HepG2 (cell line): ENCODE results near the gene PKD1L1. TPM values are rescaled to one million over a fixed set of nuclear protein-coding genes. Genes with fewer than 3 reads are reported as not detected.

ENCODE experiments used
- AKAP8 ChIP-seq: sonication (generic); formaldehyde crosslinking; IDR thresholded peaks from 2 replicates; pipeline ENCODE4 v1.5.1; 2020; ENCODE audit warnings: mild to moderate bottlenecking, missing genetic modification reagents
- DZIP1 ChIP-seq: sonication (generic); formaldehyde crosslinking; IDR thresholded peaks from 2 replicates; pipeline ENCODE4 v1.5.0; 2020; ENCODE audit warnings: mild to moderate bottlenecking, missing genetic modification reagents
- ELF4 ChIP-seq: sonication (generic); formaldehyde crosslinking; IDR thresholded peaks from 2 replicates; pipeline ENCODE4 v1.5.0; 2020; ENCODE audit warnings: missing genetic modification reagents, mild to moderate bottlenecking, moderate library complexity, borderline replicate concordance
- HOXD1 ChIP-seq: sonication (generic); formaldehyde crosslinking; IDR thresholded peaks from 2 replicates; pipeline ENCODE4 v1.5.0; 2020; ENCODE audit warnings: missing genetic modification reagents
- KDM5B ChIP-seq: sonication (generic); formaldehyde crosslinking; IDR thresholded peaks from 2 replicates; pipeline ENCODE4 v1.4.0; 2020; ENCODE audit warnings: missing genetic modification reagents, mild to moderate bottlenecking, borderline replicate concordance
- KLF16 ChIP-seq, 2 experiments: sonication (generic) in 1 of 2; formaldehyde crosslinking in 1 of 2; IDR thresholded peaks; 2 replicates each; pipeline versions ENCODE4 v1.6.1 to v1.8.0; 2016 to 2023; ENCODE audit warnings: missing genetic modification reagents in 2 of 2, missing compliant biosample characterization in 1 of 2
- MEIS2 ChIP-seq: sonication (generic); formaldehyde crosslinking; IDR thresholded peaks from 2 replicates; pipeline ENCODE4 v1.9.0; 2021; ENCODE audit warnings: mild to moderate bottlenecking, missing genetic modification reagents
- NBN ChIP-seq: fragments of 450-650 bp; conservative IDR thresholded peaks from 2 replicates; pipeline ENCODE4 v1.6.1; 2017
- NFIB ChIP-seq: sonication (generic); formaldehyde crosslinking; IDR thresholded peaks from 2 replicates; pipeline ENCODE4 v1.9.0; 2021; ENCODE audit warnings: missing genetic modification reagents, mild to moderate bottlenecking, borderline replicate concordance
- REST ChIP-seq, 2 experiments: IDR thresholded peaks; 2 replicates each; pipeline ENCODE4 v1.6.1; 2011 to 2012; ENCODE audit warnings: low read length in 2 of 2, borderline replicate concordance in 1 of 2, low read depth in 1 of 2, mild to moderate bottlenecking in 1 of 2, moderate library complexity in 1 of 2
- SMARCE1 ChIP-seq: fragments of 450-650 bp; IDR thresholded peaks from 2 replicates; pipeline ENCODE4 v1.6.1; 2017; ENCODE audit warnings: borderline replicate concordance
- SP2 ChIP-seq: sonication (generic); formaldehyde crosslinking; IDR thresholded peaks from 2 replicates; pipeline ENCODE4 v1.5.1; 2020; ENCODE audit warnings: mild to moderate bottlenecking, missing genetic modification reagents
- THAP11 ChIP-seq: IDR thresholded peaks from 2 replicates; pipeline ENCODE4 v1.6.1; 2016; ENCODE audit warnings: missing biosample characterization, missing genetic modification reagents
- ZBTB37 ChIP-seq: sonication (generic); formaldehyde crosslinking; IDR thresholded peaks from 2 replicates; pipeline ENCODE4 v1.4.0; 2020; ENCODE audit warnings: mild to moderate bottlenecking, missing genetic modification reagents
- ZNF329 ChIP-seq: sonication (generic); formaldehyde crosslinking; IDR thresholded peaks from 2 replicates; pipeline ENCODE4 v1.9.0; 2021; ENCODE audit warnings: low read depth, mild to moderate bottlenecking, missing genetic modification reagents
- ZNF362 ChIP-seq: sonication (generic); formaldehyde crosslinking; IDR thresholded peaks from 2 replicates; pipeline ENCODE4 v1.4.0; 2020; ENCODE audit warnings: missing genetic modification reagents, mild to moderate bottlenecking, borderline replicate concordance
- ZNF382 ChIP-seq: sonication (generic); formaldehyde crosslinking; IDR thresholded peaks from 2 replicates; pipeline ENCODE4 v1.5.0; 2020; ENCODE audit warnings: missing genetic modification reagents, mild to moderate bottlenecking, borderline replicate concordance
- ZNF383 ChIP-seq: sonication (generic); formaldehyde crosslinking; IDR thresholded peaks from 2 replicates; pipeline ENCODE4 v1.4.0; 2020; ENCODE audit warnings: missing genetic modification reagents, mild to moderate bottlenecking, borderline replicate concordance
- ZNF558 ChIP-seq: sonication (generic); formaldehyde crosslinking; IDR thresholded peaks from 2 replicates; pipeline ENCODE4 v1.9.0; 2022; ENCODE audit warnings: mild to moderate bottlenecking, missing genetic modification reagents, borderline replicate concordance
- polyA plus RNA-seq, 8 experiments: library from polyadenylated mRNA; depleted of rRNA in 3 of 8; stranded (reverse) in 7 of 8; unstranded in 1 of 8; fragments of >200 nt; fragmentation: Illumina TruSeq in 4 of 8; extraction: Trizol in 4 of 8; gene quantifications; 2 replicates each; pipeline versions ENCODE4 v1.2.1 to v1.2.3, GENCODE V29; 2011 to 2016; ENCODE audit warnings: low read depth in 4 of 8, missing spikeins in 1 of 8, mixed read lengths in 1 of 8; ENCODE audit not compliant: insufficient read depth in 1 of 8
- total RNA-seq, 5 experiments: library from RNA; depleted of rRNA; stranded (reverse); fragments of >200 nt; fragmentation: Illumina TruSeq; extraction: Trizol; gene quantifications; 2 replicates each; pipeline ENCODE4 v1.2.3, GENCODE V29; 2016; ENCODE audit warnings: low read depth in 1 of 5

PKD1L1 gene
- total and polyA plus RNA-seq, 2 of the 13 experiments (the other 11 are each of a cell fraction or from before 2014, with no cell fraction given), result 0.01 TPM; not detected in 1

- TF ChIP-seq REST (IDR thresholded peaks at IDR 0.05; ENCODE audit: borderline replicate concordance in 1 of 2, low read depth in 1 of 2, low read length in 2 of 2) (no peak; a peak in 2 of 4 replicates), ZNF362 (CRISPR knock-in tag) (peak; percentile 70; the same call in 1 of the 2 replicates), ZNF382 (CRISPR knock-in tag) (no peak), NFIB (CRISPR knock-in tag) (no peak), AKAP8 (CRISPR knock-in tag) (peak; percentile 39; the same call in 1 of the 2 replicates), MEIS2 (peak; percentile 99), HOXD1 (CRISPR knock-in tag) (no peak; the same call in 1 of the 2 replicates), ZBTB37 (0 out of 2 replicates have a peak, but pooled peaks have one; percentile 62), SP2 (CRISPR knock-in tag) (no peak), KDM5B (CRISPR knock-in tag) (peak; percentile 58; the same call in 1 of the 2 replicates), SMARCE1 (peak; percentile 88; the same call in 1 of the 2 replicates), ELF4 (CRISPR knock-in tag) (no peak), ZNF383 (CRISPR knock-in tag) (peak; percentile 65; the same call in 1 of the 2 replicates), ZNF329 (no peak), DZIP1 (no peak), NBN (no peak), ZNF558 (CRISPR knock-in tag) (no peak), KLF16 (CRISPR knock-in tag; IDR thresholded peaks at IDR 0.05) (peak in 1 of 2 experiments; percentile 96; a peak in 2 of 4 replicates), THAP11 (peak; percentile 64)
These were observed 184.9 kb downstream of the PKD1L1 start (continued) for GRCh38 chr7:47763063-47763974.
